Measurements from ENCODE around the gene DCP2.

Gene DCP2

GRCh38 chr5:113003763-113004162, 27.2 kb downstream of the DCP2 start:
- TF ChIP-seq, protein P1, sequence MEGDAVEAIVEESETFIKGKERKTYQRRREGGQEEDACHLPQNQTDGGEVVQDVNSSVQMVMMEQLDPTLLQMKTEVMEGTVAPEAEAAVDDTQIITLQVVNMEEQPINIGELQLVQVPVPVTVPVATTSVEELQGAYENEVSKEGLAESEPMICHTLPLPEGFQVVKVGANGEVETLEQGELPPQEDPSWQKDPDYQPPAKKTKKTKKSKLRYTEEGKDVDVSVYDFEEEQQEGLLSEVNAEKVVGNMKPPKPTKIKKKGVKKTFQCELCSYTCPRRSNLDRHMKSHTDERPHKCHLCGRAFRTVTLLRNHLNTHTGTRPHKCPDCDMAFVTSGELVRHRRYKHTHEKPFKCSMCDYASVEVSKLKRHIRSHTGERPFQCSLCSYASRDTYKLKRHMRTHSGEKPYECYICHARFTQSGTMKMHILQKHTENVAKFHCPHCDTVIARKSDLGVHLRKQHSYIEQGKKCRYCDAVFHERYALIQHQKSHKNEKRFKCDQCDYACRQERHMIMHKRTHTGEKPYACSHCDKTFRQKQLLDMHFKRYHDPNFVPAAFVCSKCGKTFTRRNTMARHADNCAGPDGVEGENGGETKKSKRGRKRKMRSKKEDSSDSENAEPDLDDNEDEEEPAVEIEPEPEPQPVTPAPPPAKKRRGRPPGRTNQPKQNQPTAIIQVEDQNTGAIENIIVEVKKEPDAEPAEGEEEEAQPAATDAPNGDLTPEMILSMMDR (IDR thresholded peaks at IDR 0.05; ENCODE audit: control extremely low read depth, extremely low read depth, low read depth, missing control alignments): no peak
- ChIA-PET CTCF (interaction anchor here (1.0 to 1.3 kb wide), 2 partner anchors 22 to 602 kb away, joined by 3 read pairs; no protein-coding TSS in a partner anchor), POLR2A (no interaction called here)
- no peak for DNase-seq (ENCODE audit: extremely low spot score)

DNA sequence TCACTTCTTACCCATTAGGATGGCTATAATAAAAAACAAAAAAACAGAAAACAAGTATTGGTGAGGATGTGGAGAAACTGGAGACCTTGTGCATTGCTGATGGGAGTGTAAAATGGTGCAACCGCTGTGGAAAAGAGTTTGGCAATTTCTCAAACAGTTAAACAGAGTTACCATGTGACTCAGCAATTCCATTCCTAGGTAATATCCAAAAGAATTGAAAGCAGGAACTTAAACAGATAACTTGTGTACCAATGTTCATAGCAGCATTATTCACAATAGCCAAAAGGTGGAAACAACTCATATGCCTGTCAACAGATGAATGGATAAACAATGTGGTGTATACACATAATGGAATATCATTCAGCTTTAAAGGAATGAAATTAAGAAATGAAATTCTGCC, 28.9 kb downstream of the DCP2 start:
- ChIA-PET POLR2A (interaction anchor here (0.7 kb wide), 1 partner anchor 97 kb away, joined by 6 read pairs; no protein-coding TSS in a partner anchor), CTCF (interaction anchor here (1.4 to 3.5 kb wide), 2 partner anchors 10 to 18 kb away, joined by 3 to 32 read pairs; no protein-coding TSS in a partner anchor)
- TF ChIP-seq, protein P1 (IDR thresholded peaks at IDR 0.05; ENCODE audit: control extremely low read depth, extremely low read depth, low read depth, missing control alignments): no peak
- no peak for DNase-seq (ENCODE audit: extremely low spot score)

DNA sequence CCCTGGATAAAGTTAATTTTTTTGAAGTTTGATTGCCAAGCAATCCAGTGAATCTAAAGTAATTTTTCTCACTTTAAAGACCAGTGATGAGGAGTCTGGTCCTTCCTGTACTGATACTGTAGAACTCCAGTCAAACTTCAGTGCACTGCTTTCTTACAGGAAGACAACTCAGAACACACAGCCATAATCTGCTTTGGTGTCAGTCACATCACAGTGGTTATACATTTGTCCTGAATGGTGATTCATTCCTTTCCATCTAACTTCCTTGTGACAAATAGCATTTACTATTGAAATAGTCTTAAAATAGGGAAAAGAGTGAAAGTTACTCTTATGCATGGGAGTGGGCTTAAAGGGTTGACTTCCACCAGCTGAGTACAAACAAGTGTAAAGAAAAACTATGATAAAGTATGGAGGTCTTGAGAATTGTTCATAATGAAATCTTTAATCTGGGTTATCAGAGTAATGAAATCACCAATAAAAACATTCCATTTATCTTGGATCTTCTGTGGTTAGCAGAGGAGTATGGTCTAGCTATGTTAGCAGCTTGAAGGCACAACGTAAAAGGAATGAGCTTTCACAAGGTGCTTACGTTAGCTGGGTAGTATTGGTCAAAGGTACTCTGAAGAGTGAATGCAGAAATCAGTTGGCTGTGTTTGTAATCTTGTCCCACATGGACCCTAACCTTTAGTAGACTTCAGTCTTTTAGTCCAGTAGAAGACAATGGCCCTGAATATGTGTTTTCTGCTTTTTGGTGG, 41.5 kb downstream of the DCP2 start:
- TF ChIP-seq, protein P1 (IDR thresholded peaks at IDR 0.05; ENCODE audit: control extremely low read depth, extremely low read depth, low read depth, missing control alignments): no peak
- CTCF ChIA-PET: interaction anchor here (1.1 to 3.2 kb wide), 2 partner anchors 22 to 28 kb away, joined by 3 to 11 read pairs; no protein-coding TSS in a partner anchor
- POLR2A ChIA-PET: no interaction called here
- no peak for DNase-seq (ENCODE audit: extremely low spot score)

DNA sequence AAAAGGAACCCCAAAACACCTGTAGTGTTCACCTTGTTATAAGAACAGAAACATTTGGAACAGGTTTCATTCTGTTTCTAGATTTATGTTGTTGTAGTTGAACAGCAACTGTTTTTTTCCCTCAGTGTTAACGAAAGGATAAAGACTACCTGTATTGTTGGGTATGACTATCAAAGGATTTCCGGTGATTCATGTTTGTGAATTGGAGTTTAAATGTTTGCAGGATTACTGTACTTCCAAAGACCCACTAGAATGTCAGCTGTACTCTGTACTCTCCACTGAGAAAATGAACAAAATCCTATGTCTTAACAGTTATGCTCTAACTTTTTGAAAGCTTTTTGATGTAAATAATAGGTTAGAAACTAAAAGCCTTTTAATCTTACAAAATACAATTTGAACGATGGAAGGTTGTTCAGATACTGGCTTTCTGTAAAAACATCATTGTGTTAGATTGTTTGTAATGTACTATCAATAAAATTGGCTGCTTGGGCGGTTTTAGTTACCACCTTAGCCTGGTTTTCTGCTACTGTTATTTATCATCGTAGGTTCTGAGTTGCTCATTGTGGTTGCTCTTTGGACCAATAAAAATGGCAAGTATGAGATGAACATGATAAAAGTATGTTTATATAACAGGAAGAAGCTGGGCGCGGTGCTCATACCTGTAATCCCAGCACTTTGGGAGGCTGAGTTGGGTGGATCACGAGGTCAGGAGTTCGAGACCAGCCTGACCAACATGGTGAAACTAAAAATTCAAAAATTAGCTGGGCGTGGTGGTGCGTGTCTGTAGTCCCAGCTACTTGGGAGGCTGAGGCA, 44.1 kb downstream of the DCP2 start:
- POLR2A ChIA-PET: no interaction called here
- CTCF ChIA-PET: interaction anchor here (0.8 to 2.5 kb wide), 2 partner anchors 24 to 27 kb away, joined by 3 to 8 read pairs; no protein-coding TSS in a partner anchor
- DNase-seq (ENCODE audit: extremely low spot score): no peak
- TF ChIP-seq, protein P1 (IDR thresholded peaks at IDR 0.05; ENCODE audit: control extremely low read depth, extremely low read depth, low read depth, missing control alignments): no peak

GRCh38 chr5:113022661-113023060, 46.1 kb downstream of the DCP2 start:
- TF ChIP-seq, protein P1 (IDR thresholded peaks at IDR 0.05; ENCODE audit: control extremely low read depth, extremely low read depth, low read depth, missing control alignments): no peak
- ChIA-PET CTCF (interaction anchor here (1.1 to 2.5 kb wide), 3 partner anchors 26 to 57 kb away, joined by 3 to 8 read pairs (median 3); no protein-coding TSS in a partner anchor), POLR2A (no interaction called here)
- no peak for DNase-seq (ENCODE audit: extremely low spot score)

DNA sequence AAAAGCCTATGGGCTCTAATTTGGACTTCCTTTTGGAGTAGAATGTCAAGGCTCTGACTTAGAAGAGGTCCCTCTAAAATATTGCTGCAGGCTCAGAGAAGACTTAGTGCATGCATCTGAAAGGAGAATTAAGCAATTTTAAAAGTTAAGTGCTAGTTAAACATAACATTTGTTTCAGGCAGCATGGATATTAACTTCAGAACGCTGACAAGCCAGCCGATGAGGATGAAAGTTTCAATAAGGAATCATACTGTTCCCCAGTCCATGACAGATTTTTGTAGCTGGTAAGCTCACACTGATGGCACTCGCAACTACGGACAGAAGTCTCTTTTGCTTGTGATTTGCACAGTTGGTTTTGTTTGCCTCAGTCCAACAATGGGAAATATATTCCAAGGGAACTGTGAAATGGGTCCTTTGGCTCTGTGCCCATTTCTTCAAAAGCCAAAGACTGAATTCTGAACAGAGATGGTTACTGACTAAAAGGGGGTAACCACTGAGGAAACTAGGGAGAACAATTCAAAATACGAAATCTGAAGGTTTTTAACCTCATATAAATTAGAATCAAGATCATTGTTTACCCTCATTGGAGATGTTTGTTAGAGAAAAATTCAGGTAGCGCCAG, 47.6 kb downstream of the DCP2 start:
- TF ChIP-seq, protein P1 (IDR thresholded peaks at IDR 0.05; ENCODE audit: control extremely low read depth, extremely low read depth, low read depth, missing control alignments): no peak
- no peak for DNase-seq (ENCODE audit: extremely low spot score)
- POLR2A ChIA-PET: no interaction called here
- CTCF ChIA-PET: interaction anchor here (1.0 to 1.4 kb wide), 3 partner anchors 28 to 486 kb away, joined by 3 to 5 read pairs (median 3); no protein-coding TSS in a partner anchor

Measured in GM10248 (cell line).